ENCODE results near the gene ARMC10.

Gene ARMC10

DNA sequence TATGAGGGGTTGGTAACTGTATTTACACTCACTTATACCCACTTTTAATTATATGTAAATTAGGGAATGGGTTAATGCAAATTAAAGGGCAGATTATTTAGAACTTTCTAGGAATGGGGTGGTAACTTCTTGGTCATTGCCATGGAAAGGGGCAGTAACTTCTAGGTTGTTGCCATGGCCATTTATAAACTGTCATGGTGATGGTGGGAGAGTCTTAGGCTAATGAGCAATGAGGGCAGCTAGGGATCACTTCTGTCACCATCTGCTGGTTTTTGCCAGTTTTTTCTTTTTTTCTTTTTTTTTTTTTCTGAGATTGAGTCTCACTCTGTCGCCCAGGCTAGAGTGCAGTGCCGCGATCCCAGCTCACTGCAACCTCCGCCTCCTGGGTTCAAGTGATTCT is 40.8 kb downstream of the ARMC10 start:
- TF ChIP-seq CTCF (conservative IDR thresholded peaks at IDR 0.05; ENCODE audit: low read length) = no peak
- DNase-seq (ENCODE audit: low read depth) = no peak
- no peak overlapping the region for H3K4me3 ChIP-seq (ENCODE audit: low read length)

- no peak for TF ChIP-seq CTCF (conservative IDR thresholded peaks at IDR 0.05; ENCODE audit: low read length)
- DNase-seq (ENCODE audit: low read depth) = no peak
- H3K4me3 ChIP-seq (ENCODE audit: low read length) = no peak overlapping the region
These were observed 41.6 kb downstream of the ARMC10 start for GRCh38 chr7:103116511-103116910.

DNA sequence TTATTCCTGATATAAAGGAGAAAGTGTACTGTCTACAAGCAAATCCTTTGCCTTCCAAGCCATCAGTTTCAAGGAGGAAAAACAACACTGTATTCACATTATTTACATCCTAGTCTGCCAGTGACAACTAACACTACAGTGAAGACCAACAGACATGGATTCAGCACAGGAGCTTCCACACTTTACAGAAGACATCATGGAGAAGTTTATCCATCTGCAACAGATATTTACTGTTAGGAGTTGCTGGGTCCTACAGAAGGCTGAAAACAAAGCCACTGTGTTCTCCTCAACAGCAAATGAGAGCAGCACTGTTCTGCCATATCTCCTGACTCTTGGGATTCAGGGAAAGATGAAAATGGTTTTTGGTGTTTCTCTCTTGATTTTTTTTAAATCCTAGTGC is 42.1 kb downstream of the ARMC10 start:
- H3K4me3 ChIP-seq (ENCODE audit: low read length) = no peak overlapping the region
- no peak for TF ChIP-seq CTCF (conservative IDR thresholded peaks at IDR 0.05; ENCODE audit: low read length)
- no peak for DNase-seq (ENCODE audit: low read depth)

DNA sequence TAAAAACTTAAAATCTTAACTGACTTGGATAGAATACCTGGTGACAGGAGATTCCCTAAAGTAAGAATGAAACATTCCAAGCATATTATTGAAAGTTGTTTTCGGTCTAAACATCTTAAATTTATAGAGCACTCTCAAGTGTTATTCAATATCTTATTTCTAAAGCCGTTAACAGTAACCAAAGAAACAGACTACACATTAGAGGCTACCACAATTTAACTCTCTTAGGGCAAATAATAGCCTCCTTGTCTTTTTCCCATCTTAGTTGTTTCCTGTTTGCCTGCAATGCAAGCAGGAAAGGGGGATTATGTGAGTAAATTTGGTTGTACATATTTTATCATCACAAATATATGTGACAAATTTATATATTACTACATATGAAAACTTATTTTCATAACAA is 42.5 kb downstream of the ARMC10 start:
- no peak for DNase-seq (ENCODE audit: low read depth)
- no peak for TF ChIP-seq CTCF (conservative IDR thresholded peaks at IDR 0.05; ENCODE audit: low read length)
- H3K4me3 ChIP-seq (ENCODE audit: low read length) = no peak overlapping the region

- no peak for DNase-seq (ENCODE audit: low read depth)
- TF ChIP-seq CTCF (conservative IDR thresholded peaks at IDR 0.05; ENCODE audit: low read length) = no peak
- no peak overlapping the region for H3K4me3 ChIP-seq (ENCODE audit: low read length)
These were observed 44.9 kb downstream of the ARMC10 start for GRCh38 chr7:103119791-103120291.

- TF ChIP-seq CTCF (conservative IDR thresholded peaks at IDR 0.05; ENCODE audit: low read length) = no peak
- DNase-seq (ENCODE audit: low read depth) = no peak
- H3K4me3 ChIP-seq (ENCODE audit: low read length) = no peak overlapping the region
These were observed 45.4 kb downstream of the ARMC10 start for GRCh38 chr7:103120362-103120761.

GRCh38 chr7:103121641-103122040 is 46.7 kb downstream of the ARMC10 start:
- DNase-seq (ENCODE audit: low read depth) = no peak
- H3K4me3 ChIP-seq (ENCODE audit: low read length) = no peak overlapping the region
- TF ChIP-seq CTCF (conservative IDR thresholded peaks at IDR 0.05; ENCODE audit: low read length) = no peak

Data from AG10803 (cell line).